Left colon (tissue), 2 donors: Measurements from ENCODE around the gene ARR3. TPM values are rescaled to one million over a fixed set of nuclear protein-coding genes. Genes with fewer than 3 reads are reported as not detected.
"Not testable (repeated sequence)": the region's sequence is repeated elsewhere in the genome, so short reads cannot be mapped to it uniquely, and the experiment has no call there.

Source experiments
- ATAC-seq: fragments of 200-7000 bp; cut with Tn5 transposase; one replicate; pipeline ENCODE4 v1.9.1; 2020; ENCODE audit warnings: mild to moderate bottlenecking, moderate library complexity
- DNase-seq, 2 donors: peaks; one replicate each; pipeline ENCODE4 v3.0.0-alpha.2; 2020
- intact Hi-C, 2 donors: fragments of 100-400 bp; cut with DNase I in 1 of 2; cut with micrococcal nuclease in 1 of 2; formaldehyde crosslinking; loops; one replicate each; pipeline versions ENCODE4 v1.11.2 to v1.14.0; 2022; cut with DNase I, micrococcal nuclease
- total RNA-seq, 2 donors: library from RNA; stranded (reverse); fragmentation: NEBNext Ultra II Directional; extraction: Animal tissue kit (Norgen Biotek cat#: 25700); gene quantifications; one replicate each; pipeline ENCODE4 v1.2.1, GENCODE V29; 2021
- donor health status: DM: no; HTN: no; CAD: no.
- donor health status: DM: yes; HTN: yes; CAD: no.

ARR3 gene
- total RNA-seq, 2 donors from 2014 or later: 0.64 to 1.2 TPM

DNA sequence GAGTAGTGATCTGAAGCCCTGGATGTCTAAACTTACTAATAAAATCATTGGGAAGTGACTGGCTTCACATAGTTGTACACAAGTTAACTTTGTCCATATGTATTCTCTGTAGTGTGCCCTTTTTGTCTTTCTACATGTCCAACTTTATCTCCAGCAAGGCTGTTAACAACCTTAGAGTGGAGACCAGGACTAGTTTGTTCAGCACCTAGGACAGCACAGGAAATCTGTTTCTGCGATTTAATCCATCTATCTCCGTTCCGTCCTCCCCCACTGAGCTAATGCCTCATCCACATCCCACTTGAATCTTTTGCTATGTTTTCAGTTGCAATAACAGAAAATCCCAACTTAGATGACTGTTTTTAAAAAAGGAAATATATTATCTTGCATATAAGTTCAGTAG is 3.4 kb upstream of the ARR3 start:
- intact Hi-C loops: no loop called here
- ATAC-seq (no peak), DNase-seq (no peak)

DNA sequence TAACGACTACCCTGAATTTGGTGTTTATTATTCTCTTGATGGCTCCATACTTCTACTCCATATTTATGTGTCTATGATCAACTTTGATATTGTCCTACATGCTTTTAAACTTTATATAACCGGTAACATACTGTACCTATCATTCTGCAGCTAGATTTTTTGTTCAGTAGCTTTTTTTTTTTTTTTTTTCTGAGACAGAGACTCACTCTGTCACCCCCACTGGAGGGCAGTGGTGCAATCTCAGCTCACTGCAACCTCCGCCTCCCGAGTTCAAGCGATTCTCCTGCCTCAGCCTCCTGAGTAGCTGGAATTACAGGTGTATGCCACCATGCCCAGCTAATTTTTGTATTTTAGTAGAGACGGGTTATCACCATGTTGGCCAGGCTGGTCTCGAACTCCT is 5.9 kb downstream of the ARR3 start:
- intact Hi-C loops, ATAC-seq, DNase-seq: not testable (repeated sequence)

DNA sequence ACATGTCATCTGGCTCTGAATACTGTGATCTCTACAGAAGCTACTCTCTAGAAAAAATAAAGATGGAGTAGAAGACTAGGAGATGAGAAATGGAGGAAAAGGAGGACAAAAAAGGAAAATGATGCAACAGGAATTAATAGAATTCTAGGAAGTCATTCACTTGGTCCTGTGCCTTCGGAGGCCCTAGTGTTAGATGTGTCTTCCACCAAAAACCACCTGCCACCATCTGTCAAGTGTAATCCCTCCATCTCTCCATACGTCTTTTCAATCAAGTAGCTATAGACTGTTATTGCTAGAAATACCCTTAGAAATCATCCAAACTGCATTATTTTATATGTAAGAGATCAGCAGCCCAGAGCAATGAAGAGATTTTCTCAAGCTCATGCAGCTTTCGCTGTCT is 10.9 kb downstream of the ARR3 start:
- ATAC-seq (no peak), DNase-seq (no peak)
- intact Hi-C loops: no loop called here

DNA sequence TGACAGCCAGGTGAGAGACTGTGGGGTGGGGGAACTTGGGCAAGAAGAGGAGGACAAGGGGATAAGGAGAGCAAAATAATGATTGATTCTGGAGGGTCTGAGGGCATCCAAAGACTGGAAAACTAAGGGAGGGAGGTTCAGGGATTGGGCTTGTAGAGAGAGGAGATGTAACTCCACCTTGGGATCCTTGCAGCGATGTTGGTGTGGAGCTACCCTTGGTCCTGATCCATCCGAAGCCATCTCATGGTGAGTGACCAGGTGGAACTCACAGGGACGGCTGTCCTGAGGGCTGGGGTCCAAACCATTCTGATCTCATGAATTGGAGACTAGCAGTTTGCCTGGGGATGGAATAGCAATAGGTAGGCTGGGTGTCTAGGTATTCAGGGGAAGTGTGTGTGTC is 12.4 kb downstream of the ARR3 start:
- intact Hi-C loops: no loop called here

DNA sequence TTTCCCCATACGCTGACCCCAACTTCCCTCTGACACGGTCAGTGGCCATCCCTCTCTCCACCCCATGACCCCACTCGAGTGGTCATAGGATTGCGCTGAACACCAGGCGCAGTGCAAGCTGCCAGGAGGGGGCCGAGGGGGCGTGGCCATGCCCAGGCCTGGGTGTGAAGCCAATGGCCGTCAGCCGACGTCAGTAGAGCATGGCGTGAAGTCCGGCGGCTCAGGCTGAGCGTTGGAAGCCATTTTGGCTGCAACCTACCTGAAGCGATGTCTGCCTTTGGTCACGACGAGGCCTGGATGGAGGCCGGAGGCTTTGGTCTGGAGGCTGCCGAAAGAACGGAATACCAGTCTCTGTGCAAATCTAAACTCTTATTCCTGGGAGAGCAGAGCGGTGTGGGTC is 13.8 kb downstream of the ARR3 start, which contains the start of gene RAB41:
RAB41 (plus strand) TSS at position 222 of the 400 bp plus-strand sequence; CDS start at position 268, 46 bp downstream.
- DNase-seq: no peak
- no peak for ATAC-seq
- intact Hi-C loops: no loop called here

More for the DNA sequence above, 12.4 kb downstream of the ARR3 start:
- ATAC-seq: no peak
- DNase-seq: no peak

DNA sequence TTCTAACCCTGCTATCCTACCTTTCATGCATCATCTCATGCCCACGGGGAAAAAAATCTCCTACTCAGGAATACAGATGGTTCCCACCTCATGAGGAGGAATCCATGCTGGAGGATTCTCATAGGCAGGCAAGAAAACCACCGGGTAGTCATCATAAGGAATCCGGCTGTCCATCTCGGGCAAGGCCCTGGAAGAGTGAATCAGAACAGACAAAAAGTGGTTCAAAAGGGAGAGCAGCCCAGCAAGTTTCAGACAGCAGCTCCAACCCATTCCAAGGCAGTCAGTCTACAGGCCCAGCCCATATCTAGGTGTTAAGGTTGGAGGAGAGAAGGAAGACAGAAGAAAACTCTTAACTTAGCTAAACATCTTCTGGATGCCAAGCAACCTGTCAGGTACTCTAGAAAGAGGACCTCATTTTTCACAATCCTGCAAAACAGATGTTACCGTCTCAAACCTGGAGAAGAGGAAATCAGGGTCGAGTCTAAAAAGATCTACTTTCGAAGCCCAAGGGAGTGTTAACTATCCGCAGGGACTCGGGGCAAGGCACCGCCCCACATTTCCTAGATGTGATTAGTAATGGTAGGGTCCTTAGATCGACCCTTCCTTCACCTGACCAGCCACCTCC is 21.1 kb downstream of the ARR3 start:
- peak; percentile 21 for ATAC-seq
- DNase-seq: no peak

DNA sequence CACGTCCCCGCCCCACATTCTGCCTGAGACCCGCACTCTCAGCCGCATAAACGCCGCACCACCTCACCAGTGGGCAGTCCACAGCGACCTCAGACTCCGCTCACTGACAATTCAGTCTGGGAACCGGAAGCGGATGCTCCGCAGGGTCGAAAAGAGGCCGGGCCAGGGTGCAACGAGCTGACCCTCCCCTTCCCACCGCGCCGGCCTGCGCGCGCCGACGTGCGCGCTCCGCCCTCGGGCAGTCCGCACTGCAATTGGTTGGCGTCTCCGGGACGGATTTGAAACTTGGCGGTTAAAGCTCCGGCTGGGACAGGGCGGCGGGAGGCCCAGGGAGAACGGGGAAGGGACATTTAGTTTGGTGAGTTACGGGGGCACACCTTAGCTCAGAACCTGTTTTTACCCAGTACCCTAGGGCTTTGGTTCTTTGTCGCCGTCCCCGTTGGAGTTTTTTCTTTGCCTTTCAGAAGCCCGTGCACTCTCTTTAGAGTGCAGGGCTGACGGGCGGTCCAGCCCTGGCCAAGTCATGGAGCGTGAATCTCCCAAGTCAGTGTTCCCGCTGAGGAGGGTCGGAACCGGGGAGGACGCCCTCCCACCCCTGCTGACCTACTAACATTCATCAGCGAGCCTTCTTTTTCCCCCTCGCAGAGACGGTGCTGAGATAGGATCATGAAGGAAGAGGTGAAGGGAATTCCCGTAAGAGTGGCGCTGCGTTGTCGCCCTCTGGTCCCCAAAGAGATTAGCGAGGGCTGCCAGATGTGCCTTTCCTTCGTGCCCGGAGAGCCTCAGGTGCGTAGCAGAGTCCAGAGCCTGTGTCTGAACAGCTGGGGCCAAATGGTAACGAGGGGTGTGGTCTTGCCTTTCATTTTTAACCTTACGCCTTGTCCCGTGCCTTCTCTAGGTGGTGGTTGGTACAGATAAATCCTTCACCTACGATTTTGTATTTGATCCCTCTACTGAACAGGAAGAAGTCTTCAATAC is 21.9 kb downstream of the ARR3 start, which contains the start of the genes KIF4A and PDZD11:
KIF4A (plus strand) TSS at position 312 of the 978 bp plus-strand sequence; CDS start at position 667, 355 bp downstream.
PDZD11 (minus strand) TSS at position 135 of the 978 bp plus-strand sequence. CDS start 586 bp downstream, outside the sequence.
- DNase-seq (peak; percentile 81 to 82), ATAC-seq (peak; percentile 99)
- intact Hi-C loops: no loop called here

More for the DNA sequence above, 21.1 kb downstream of the ARR3 start:
- intact Hi-C loops: no loop called here

DNA sequence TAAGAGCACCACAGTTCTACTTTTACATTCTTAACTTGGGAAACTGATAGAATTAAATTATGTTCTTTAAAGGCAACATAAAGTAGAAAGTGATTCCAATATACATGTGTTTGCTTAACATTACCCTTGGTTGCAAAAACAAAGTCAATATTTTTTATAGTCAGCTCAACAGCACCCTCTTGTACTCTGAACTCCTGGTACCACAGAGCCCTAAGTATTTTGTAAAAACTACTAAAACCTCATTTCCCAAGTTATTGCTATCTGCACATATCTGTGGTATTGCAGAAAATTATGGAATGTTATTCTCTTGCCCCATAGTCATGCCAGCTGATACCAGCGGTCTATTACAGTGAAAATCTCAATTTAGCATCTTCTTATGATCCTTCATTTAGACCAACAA is 24.7 kb downstream of the ARR3 start:
- ATAC-seq (no peak), DNase-seq (no peak)
- intact Hi-C loops: no loop called here

DNA sequence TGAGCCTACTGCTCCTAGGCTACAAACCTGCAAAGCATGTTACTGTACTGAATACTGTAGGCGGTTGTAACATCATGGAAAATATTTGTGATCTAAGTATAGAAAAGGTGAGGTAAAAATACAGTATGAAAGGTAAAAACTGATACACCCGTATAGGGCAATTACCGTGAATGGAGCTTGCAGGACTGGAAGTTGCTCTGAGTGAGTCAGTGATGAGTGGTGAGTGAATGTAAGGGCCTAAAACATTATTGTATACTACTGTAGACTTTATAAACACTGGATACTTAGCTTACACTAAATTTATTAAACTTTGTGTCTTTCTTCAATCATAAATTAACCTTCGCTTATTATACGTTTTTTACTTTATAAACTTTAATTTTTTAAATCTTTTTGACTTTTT is 25.5 kb downstream of the ARR3 start:
- intact Hi-C loops: no loop called here
- DNase-seq: no peak
- ATAC-seq: no peak

DNA sequence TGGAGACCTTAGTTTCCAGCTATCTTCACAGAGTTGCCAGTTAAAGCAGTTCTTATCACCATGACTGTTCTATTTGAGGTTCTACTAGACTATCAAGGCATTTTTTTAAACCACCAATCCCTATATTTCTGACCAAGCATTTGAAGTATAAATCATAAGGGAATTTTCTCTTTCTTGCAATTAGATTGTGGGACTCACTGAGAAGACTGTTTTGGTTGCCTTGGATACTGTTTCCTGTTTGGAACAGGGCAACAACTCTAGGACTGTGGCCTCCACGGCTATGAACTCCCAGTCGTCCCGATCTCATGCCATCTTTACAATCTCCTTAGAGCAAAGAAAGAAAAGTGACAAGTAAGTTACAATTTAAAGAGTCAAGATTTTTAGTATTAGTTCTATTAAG is 33.6 kb downstream of the ARR3 start:
- intact Hi-C loops: no loop called here

DNA sequence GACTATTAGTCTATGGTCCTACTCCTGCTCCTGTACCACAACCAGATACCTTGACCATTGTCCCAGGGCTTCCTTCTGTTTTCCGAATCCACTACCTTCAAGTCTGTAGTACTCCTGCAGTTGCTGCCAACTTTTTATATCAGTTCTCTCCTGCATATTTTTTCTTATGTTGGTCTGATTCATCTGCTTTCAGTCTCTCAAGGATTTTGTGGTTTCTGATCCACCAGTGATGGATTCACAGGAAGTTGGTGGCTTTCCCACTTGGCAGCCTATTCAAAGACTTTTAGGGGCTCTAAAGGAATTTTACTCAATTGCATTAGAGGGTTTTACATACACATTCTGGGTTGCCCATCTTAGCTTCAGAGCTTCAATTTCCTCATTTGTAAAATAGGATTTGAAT is 45.4 kb downstream of the ARR3 start:
- intact Hi-C loops: no loop called here
- no peak for DNase-seq
- ATAC-seq: no peak

More for the DNA sequence above, 33.6 kb downstream of the ARR3 start:
- DNase-seq: no peak
- ATAC-seq: no peak

DNA sequence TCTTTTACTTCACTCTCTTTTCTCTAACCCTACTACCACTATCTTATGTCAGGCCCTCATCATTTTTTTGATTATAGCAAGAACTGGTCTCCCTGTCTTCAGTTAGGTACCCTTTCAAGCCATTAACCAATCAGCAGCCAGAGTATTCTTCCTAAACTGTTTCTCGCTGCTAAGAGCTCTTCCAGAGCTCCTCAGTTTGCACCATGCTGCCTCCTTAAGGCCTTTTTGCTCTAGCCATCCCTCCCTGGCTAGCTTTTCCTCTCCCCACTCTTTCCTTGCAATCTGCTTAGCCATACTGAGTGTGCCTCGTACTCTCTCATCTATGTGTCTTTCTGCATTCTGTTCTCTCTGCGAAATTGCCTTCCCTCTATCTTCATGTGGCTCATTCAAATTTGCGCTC is 54.6 kb downstream of the ARR3 start:
- ATAC-seq (no peak), DNase-seq (no peak)
- intact Hi-C loops: no loop called here

DNA sequence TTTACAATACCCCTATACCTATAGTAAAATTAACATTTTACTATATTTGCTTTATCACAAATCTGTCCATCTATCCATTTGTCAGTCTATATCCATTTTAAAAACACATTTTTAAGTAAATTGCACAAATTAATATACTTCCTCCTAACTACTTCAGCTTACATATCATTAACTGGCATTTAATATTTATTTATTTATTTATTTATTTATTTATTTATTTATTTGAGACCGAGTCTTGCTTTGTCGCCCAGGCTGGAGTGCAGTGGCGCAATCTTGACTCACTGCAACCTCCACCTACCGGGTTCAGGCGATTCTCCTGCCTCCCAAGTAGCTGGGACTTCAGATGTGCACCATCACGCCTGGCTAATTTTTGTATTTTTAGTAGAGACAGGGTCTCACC is 55.5 kb downstream of the ARR3 start:
- DNase-seq, intact Hi-C loops: not testable (repeated sequence)

DNA sequence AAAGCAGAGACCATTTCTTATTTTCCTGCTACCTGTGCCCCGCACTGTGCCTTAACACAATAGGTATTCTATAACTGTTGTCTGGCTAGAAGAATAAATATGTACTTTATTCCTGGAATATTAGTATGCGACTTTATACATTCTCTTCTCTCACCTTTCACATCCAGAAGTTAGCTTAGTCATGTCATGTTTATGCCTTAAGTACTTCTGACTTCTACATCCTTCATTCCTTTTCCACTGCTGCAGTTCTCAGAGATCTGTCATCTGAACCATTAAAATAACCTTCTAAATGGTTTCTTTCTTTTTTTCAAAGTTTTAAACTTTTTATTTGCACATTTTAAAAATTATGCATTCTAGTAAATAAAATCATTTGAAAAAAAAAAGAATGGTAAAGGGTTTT is 56.2 kb downstream of the ARR3 start:
- intact Hi-C loops: no loop called here
- no peak for ATAC-seq
- no peak for DNase-seq

More for the DNA sequence above, 55.5 kb downstream of the ARR3 start:
- not testable (repeated sequence) for ATAC-seq

DNA sequence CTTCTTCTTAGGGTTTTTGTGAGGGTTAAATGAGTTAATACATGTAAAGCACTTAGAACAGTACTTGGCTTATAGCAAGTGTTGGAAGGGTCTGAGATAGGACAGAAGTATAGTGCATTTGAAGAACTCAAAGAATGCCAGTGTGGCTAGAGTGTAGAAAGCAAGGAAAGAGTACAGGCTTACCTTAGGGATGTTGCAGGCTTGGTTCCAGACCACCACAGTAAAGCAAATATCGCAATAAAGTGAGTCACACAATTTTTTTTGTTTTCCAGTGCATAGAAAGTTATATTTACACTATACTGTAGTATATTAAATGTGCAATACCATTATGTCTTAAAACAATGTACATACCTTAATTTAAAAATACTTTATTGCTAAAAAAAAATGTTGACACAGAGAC is 63.0 kb downstream of the ARR3 start:
- intact Hi-C loops: no loop called here
- DNase-seq (no peak), ATAC-seq (no peak)

Other genes starting within 250 kb of the ARR3 start
- gene AWAT2, start 218.4 kb upstream of the ARR3 start, total RNA-seq: not detected
- not detected for gene OTUD6A, start 205.9 kb upstream of the ARR3 start, total RNA-seq
- 10 to 100 TPM; 64.0 to 85.0 TPM for gene IGBP1, start 134.9 kb upstream of the ARR3 start, total RNA-seq
- not detected for gene DGAT2L6, start 90.9 kb upstream of the ARR3 start, total RNA-seq
- not detected for gene AWAT1, start 33.7 kb upstream of the ARR3 start, total RNA-seq
- gene P2RY4, start 8.1 kb upstream of the ARR3 start, total RNA-seq: 1 to 10 TPM; 1.9 to 2.3 TPM
- gene RAB41, start 13.8 kb downstream of the ARR3 start, total RNA-seq: under 1 TPM in 1 of 2 donors, not detected in 1; 0.34 TPM
- 10 to 100 TPM; 44.8 to 45.9 TPM for gene PDZD11, start 21.6 kb downstream of the ARR3 start, total RNA-seq
- gene KIF4A, start 21.8 kb downstream of the ARR3 start, total RNA-seq: 1 to 10 TPM; 2.2 to 6.7 TPM
- gene GDPD2, start 155.0 kb downstream of the ARR3 start, total RNA-seq: 10 to 100 TPM; 23.3 to 23.5 TPM
- 10 to 100 TPM; 69.6 to 88.9 TPM for gene DLG3, start 176.5 kb downstream of the ARR3 start, total RNA-seq